ENCODE measurements around the gene LGMN. TPM values are rescaled to one million over a fixed set of nuclear protein-coding genes. Genes with fewer than 3 reads are reported as not detected.

LGMN gene
- total RNA-seq, 2 experiments from 2014 or later, result 2.1 to 3.7 TPM

GRCh38 chr14:92703516-92703915, 44.9 kb downstream of the LGMN start:
- Mint-ChIP-seq H3K27me3 (no peaks in the 10 kb centered on the region), H3K27ac (no peak overlapping the region), H3K9me3 (no peaks in the 10 kb centered on the region), H3K36me3 (peaks cover 4% of the 10 kb centered on the region), H3K4me1 (no peaks in the 10 kb centered on the region), H3K4me3 (no peak overlapping the region)
- no peak for DNase-seq

GRCh38 chr14:92702441-92702918, 45.9 kb downstream of the LGMN start:
- peaks cover 4% of the 10 kb centered on the region for H3K36me3 Mint-ChIP-seq
- H3K27me3 Mint-ChIP-seq, result no peaks in the 10 kb centered on the region
- no peak overlapping the region for H3K4me3 Mint-ChIP-seq
- H3K27ac Mint-ChIP-seq, result no peak overlapping the region
- no peak for DNase-seq
- H3K4me1 Mint-ChIP-seq, result no peaks in the 10 kb centered on the region
- no peaks in the 10 kb centered on the region for H3K9me3 Mint-ChIP-seq

GRCh38 chr14:92701826-92702225, 46.6 kb downstream of the LGMN start:
- no peak for DNase-seq
- Mint-ChIP-seq H3K9me3 (no peaks in the 10 kb centered on the region), H3K4me1 (no peaks in the 10 kb centered on the region), H3K27me3 (no peaks in the 10 kb centered on the region), H3K4me3 (no peak overlapping the region), H3K36me3 (peaks cover 4% of the 10 kb centered on the region), H3K27ac (no peak overlapping the region)

- peaks cover 4% of the 10 kb centered on the region for H3K9me3 Mint-ChIP-seq
- H3K4me1 Mint-ChIP-seq, result peaks cover 16% of the 10 kb centered on the region
- no peak for DNase-seq
- no peaks in the 10 kb centered on the region for H3K27me3 Mint-ChIP-seq
- H3K36me3 Mint-ChIP-seq, result peaks cover 3% of the 10 kb centered on the region
- H3K27ac Mint-ChIP-seq, result no peak overlapping the region
- no peak overlapping the region for H3K4me3 Mint-ChIP-seq
Observed at GRCh38 chr14:92698393-92698792, 50.0 kb downstream of the LGMN start.

- DNase-seq, result no peak
- Mint-ChIP-seq H3K27me3 (no peaks in the 10 kb centered on the region), H3K36me3 (peaks cover 2% of the 10 kb centered on the region), H3K4me3 (no peak overlapping the region), H3K27ac (peak overlapping the region; percentile 42), H3K4me1 (peaks cover 28% of the 10 kb centered on the region), H3K9me3 (peaks cover 4% of the 10 kb centered on the region)
Observed at GRCh38 chr14:92696366-92696765, 52.1 kb downstream of the LGMN start.

- Mint-ChIP-seq H3K4me3 (no peak overlapping the region), H3K9me3 (peaks cover 4% of the 10 kb centered on the region), H3K27ac (no peak overlapping the region), H3K36me3 (peaks cover 2% of the 10 kb centered on the region), H3K27me3 (no peaks in the 10 kb centered on the region), H3K4me1 (peaks cover 28% of the 10 kb centered on the region)
- no peak for DNase-seq
Observed at GRCh38 chr14:92695562-92695961, 52.9 kb downstream of the LGMN start.

- Mint-ChIP-seq H3K9me3 (peaks cover 4% of the 10 kb centered on the region), H3K4me1 (peaks cover 28% of the 10 kb centered on the region), H3K4me3 (no peak overlapping the region), H3K36me3 (peaks cover 2% of the 10 kb centered on the region), H3K27me3 (no peaks in the 10 kb centered on the region), H3K27ac (no peak overlapping the region)
- DNase-seq, result no peak
Observed at GRCh38 chr14:92694807-92695206, 53.6 kb downstream of the LGMN start.

- no peak for DNase-seq
- Mint-ChIP-seq H3K27ac (no peak overlapping the region), H3K4me1 (peaks cover 28% of the 10 kb centered on the region), H3K27me3 (no peaks in the 10 kb centered on the region), H3K4me3 (no peak overlapping the region), H3K9me3 (peaks cover 4% of the 10 kb centered on the region), H3K36me3 (peaks cover 2% of the 10 kb centered on the region)
Observed at GRCh38 chr14:92693998-92694795, 54.2 kb downstream of the LGMN start.

GRCh38 chr14:92692822-92693226, 55.6 kb downstream of the LGMN start:
- no peaks in the 10 kb centered on the region for H3K27me3 Mint-ChIP-seq
- H3K9me3 Mint-ChIP-seq, result peaks cover 4% of the 10 kb centered on the region
- H3K27ac Mint-ChIP-seq, result peak overlapping the region; percentile 67
- DNase-seq, result no peak
- H3K4me1 Mint-ChIP-seq, result peaks cover 28% of the 10 kb centered on the region
- H3K4me3 Mint-ChIP-seq, result no peak overlapping the region
- H3K36me3 Mint-ChIP-seq, result peaks cover 2% of the 10 kb centered on the region

GRCh38 chr14:92690171-92691011, 58.0 kb downstream of the LGMN start:
- Mint-ChIP-seq H3K36me3 (peaks cover 8% of the 10 kb centered on the region), H3K27me3 (no peaks in the 10 kb centered on the region), H3K27ac (peak overlapping the region; percentile 73), H3K4me1 (peaks cover 28% of the 10 kb centered on the region), H3K9me3 (no peaks in the 10 kb centered on the region), H3K4me3 (no peak overlapping the region)
- DNase-seq, result no peak

GRCh38 chr14:92688434-92689375, 59.7 kb downstream of the LGMN start:
- Mint-ChIP-seq H3K4me3 (no peak overlapping the region), H3K36me3 (peaks cover 12% of the 10 kb centered on the region), H3K27me3 (no peaks in the 10 kb centered on the region), H3K27ac (no peak overlapping the region), H3K4me1 (peaks cover 13% of the 10 kb centered on the region), H3K9me3 (no peaks in the 10 kb centered on the region)
- DNase-seq, result no peak

GRCh38 chr14:92687681-92688433, 60.6 kb downstream of the LGMN start:
- H3K4me3 Mint-ChIP-seq, result no peak overlapping the region
- no peak overlapping the region for H3K27ac Mint-ChIP-seq
- DNase-seq, result no peak
- peaks cover 12% of the 10 kb centered on the region for H3K36me3 Mint-ChIP-seq
- H3K27me3 Mint-ChIP-seq, result no peaks in the 10 kb centered on the region
- peaks cover 6% of the 10 kb centered on the region for H3K4me1 Mint-ChIP-seq
- H3K9me3 Mint-ChIP-seq, result no peaks in the 10 kb centered on the region

GRCh38 chr14:92686900-92687427, 61.5 kb downstream of the LGMN start:
- peaks cover 19% of the 10 kb centered on the region for H3K36me3 Mint-ChIP-seq
- H3K4me1 Mint-ChIP-seq, result no peaks in the 10 kb centered on the region
- no peak overlapping the region for H3K27ac Mint-ChIP-seq
- DNase-seq, result no peak
- no peaks in the 10 kb centered on the region for H3K27me3 Mint-ChIP-seq
- H3K4me3 Mint-ChIP-seq, result no peak overlapping the region
- H3K9me3 Mint-ChIP-seq, result no peaks in the 10 kb centered on the region

GRCh38 chr14:92686411-92686899, 62.0 kb downstream of the LGMN start:
- H3K4me1 Mint-ChIP-seq, result peaks cover 1% of the 10 kb centered on the region
- H3K27ac Mint-ChIP-seq, result no peak overlapping the region

More at GRCh38 chr14:92686411-92686899, 62.0 kb downstream of the LGMN start:
- DNase-seq, result no peak
- Mint-ChIP-seq H3K4me3 (no peak overlapping the region), H3K36me3 (peaks cover 22% of the 10 kb centered on the region), H3K27me3 (no peaks in the 10 kb centered on the region), H3K9me3 (no peaks in the 10 kb centered on the region)
